NB4 (cell line): Measurements from ENCODE around the gene CBX5.
"Not testable (repeated sequence)": the region's sequence is repeated elsewhere in the genome, so short reads cannot be mapped to it uniquely, and the experiment has no call there.

Experiments used
- CTCF ChIP-seq: IDR thresholded peaks from one replicate; pipeline ENCODE4 v1.5.1; 2012; ENCODE audit warnings: low read depth, low read length
- MAX ChIP-seq: IDR thresholded peaks from 2 replicates; pipeline ENCODE4 v1.6.1; 2011; ENCODE audit warnings: low read depth, low read length
- MYC ChIP-seq: IDR thresholded peaks from 2 replicates; pipeline ENCODE4 v1.6.1; 2011; ENCODE audit warnings: low read depth, low read length
- POLR2A ChIP-seq: IDR thresholded peaks from 2 replicates; pipeline ENCODE4 v1.6.1; 2011; ENCODE audit warnings: mild to moderate bottlenecking; ENCODE audit not compliant: insufficient read length; ENCODE audit errors: extremely low read depth

GRCh38 chr12:54281261-54281638 lies 1.3 kb upstream of the CBX5 start:
- not testable (repeated sequence) for TF ChIP-seq CTCF, POLR2A, MAX, MYC
